ENCODE measurements around the gene SCMH1. TPM values are rescaled to one million over a fixed set of nuclear protein-coding genes. Genes with fewer than 3 reads are reported as not detected.

Gene SCMH1
- total and polyA plus RNA-seq, 2 of the 4 experiments (the other 2 are of a cell fraction) = 9.0 to 19.4 TPM

DNA sequence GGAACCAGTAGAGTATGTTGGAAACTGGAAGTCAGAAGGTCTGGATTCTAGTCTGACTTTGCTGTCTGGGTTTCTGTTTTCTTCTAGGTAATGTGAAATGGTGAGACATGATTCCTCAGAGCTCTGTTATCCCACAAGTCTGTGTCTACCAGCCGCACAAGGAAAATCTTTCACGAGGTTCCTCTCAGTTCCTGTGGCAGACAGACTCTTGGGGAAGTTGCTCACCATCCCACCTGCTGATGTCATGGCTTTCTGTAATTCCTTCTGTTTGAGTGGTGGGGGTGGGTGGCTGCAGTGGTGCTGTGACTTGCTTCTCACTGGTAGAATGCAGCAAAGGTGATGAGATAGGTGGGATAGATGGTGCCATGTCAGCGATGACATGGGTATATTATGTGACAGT, 17.1 kb upstream of the SCMH1 start:
- dilution Hi-C loops (cut with HindIII; ENCODE audit: low sequenced_read_pairs, unreplicated experiment) (no loop called here), in situ Hi-C loops (cut with MboI; ENCODE audit: low sequenced_read_pairs) (no loop called here), intact Hi-C loops (cut with micrococcal nuclease) (no loop called here)
- ATAC-seq (ENCODE audit: low read depth) = no peak
- Histone ChIP-seq H3K27me3 (ENCODE audit: control insufficient read depth, insufficient read depth, low read length) (peaks cover 2% of the 10 kb centered on the region; the same call in 1 of the 2 replicates), H2AK5ac (ENCODE audit: low read depth, low read length) (no peak overlapping the region), H3K56ac (ENCODE audit: extremely low read depth, insufficient read depth, low read length) (no peak overlapping the region), H2BK20ac (ENCODE audit: low read depth, low read length) (no peak overlapping the region), H3K79me1 (ENCODE audit: low read depth in 1 of 2, low read length in 2 of 2) (no peaks in the 10 kb centered on the region), H3K9ac (ENCODE audit: low read depth, low read length) (no peak overlapping the region), H3K9me1 (ENCODE audit: insufficient read depth, low read length) (no peaks in the 10 kb centered on the region), H3K9me3 (ENCODE audit: control insufficient read depth, insufficient read depth, low read length) (peaks cover 5% of the 10 kb centered on the region), H3K36me3 (ENCODE audit: control insufficient read depth, insufficient read depth, low read length) (no peaks in the 10 kb centered on the region), H4K5ac (ENCODE audit: low read depth, low read length) (no peak overlapping the region), H3K27ac (ENCODE audit: insufficient read depth, low read length) (no peak overlapping the region), H3K4ac (ENCODE audit: low read depth, low read length) (no peak overlapping the region), H4K91ac (ENCODE audit: insufficient read depth, low read depth, low read length) (no peak overlapping the region), H3K4me2 (ENCODE audit: low read depth, low read length) (no peak overlapping the region), H3K23ac (ENCODE audit: low read depth, low read length) (no peak overlapping the region), H2BK15ac (ENCODE audit: low read depth, low read length) (no peak overlapping the region), H2AK9ac (replicated peaks; ENCODE audit: low read depth, low read length, poor library complexity) (no peak overlapping the region), H2BK5ac (ENCODE audit: low read depth, low read length, poor library complexity, severe bottlenecking) (no peak overlapping the region), H3K4me3 (ENCODE audit: insufficient read depth, low read depth, low read length) (no peak overlapping the region), H3K14ac (replicated peaks; ENCODE audit: low read depth, low read length) (no peak overlapping the region), H4K8ac (ENCODE audit: low read depth in 2 of 2, low read length in 2 of 2) (no peak overlapping the region), H3K4me1 (ENCODE audit: control insufficient read depth, insufficient read depth, low read length) (no peaks in the 10 kb centered on the region; the same call in 1 of the 2 replicates), H2AFZ (replicated peaks; ENCODE audit: low read length, poor library complexity) (no peak overlapping the region), H3K18ac (ENCODE audit: low read depth, low read length) (no peak overlapping the region), H2BK120ac (ENCODE audit: low read depth, low read length) (no peak overlapping the region), H4K20me1 (ENCODE audit: insufficient read depth, low read length) (no peaks in the 10 kb centered on the region)
- WGBS, 2 experiments (ENCODE audit: extremely low coverage in 2 of 2, insufficient read length in 1 of 2) = no CpG with 5 or more reads among the region's 3 CpGs
- TF ChIP-seq SMC3 (IDR thresholded peaks at IDR 0.05; ENCODE audit: low read depth, low read length) = no peak
- TF ChIP-seq RFX5 (IDR thresholded peaks at IDR 0.05; ENCODE audit: low read depth, low read length) = no peak
- no peak for TF ChIP-seq CHD1 (IDR thresholded peaks at IDR 0.05; ENCODE audit: low read depth, low read length)
- no peak for TF ChIP-seq POLR2A (IDR thresholded peaks at IDR 0.05; ENCODE audit: low read depth, low read length)
- TF ChIP-seq NFE2L2 (IDR thresholded peaks at IDR 0.05; ENCODE audit: low read depth, low read length) = no peak
- no peak for TF ChIP-seq BHLHE40 (IDR thresholded peaks at IDR 0.05; ENCODE audit: low read depth, low read length)
- TF ChIP-seq, protein P1, sequence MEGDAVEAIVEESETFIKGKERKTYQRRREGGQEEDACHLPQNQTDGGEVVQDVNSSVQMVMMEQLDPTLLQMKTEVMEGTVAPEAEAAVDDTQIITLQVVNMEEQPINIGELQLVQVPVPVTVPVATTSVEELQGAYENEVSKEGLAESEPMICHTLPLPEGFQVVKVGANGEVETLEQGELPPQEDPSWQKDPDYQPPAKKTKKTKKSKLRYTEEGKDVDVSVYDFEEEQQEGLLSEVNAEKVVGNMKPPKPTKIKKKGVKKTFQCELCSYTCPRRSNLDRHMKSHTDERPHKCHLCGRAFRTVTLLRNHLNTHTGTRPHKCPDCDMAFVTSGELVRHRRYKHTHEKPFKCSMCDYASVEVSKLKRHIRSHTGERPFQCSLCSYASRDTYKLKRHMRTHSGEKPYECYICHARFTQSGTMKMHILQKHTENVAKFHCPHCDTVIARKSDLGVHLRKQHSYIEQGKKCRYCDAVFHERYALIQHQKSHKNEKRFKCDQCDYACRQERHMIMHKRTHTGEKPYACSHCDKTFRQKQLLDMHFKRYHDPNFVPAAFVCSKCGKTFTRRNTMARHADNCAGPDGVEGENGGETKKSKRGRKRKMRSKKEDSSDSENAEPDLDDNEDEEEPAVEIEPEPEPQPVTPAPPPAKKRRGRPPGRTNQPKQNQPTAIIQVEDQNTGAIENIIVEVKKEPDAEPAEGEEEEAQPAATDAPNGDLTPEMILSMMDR (conservative IDR thresholded peaks at IDR 0.05; ENCODE audit: low read depth, low read length) = no peak
- TF ChIP-seq MAZ (IDR thresholded peaks at IDR 0.05; ENCODE audit: borderline replicate concordance, low read depth, low read length) = no peak
- no peak for TF ChIP-seq RCOR1 (IDR thresholded peaks at IDR 0.05; ENCODE audit: insufficient replicate concordance, low read length)
- POLR2A ChIA-PET (ENCODE audit: unreplicated experiment) = no interaction called here
- DNase-seq = no peak
- CTCF ChIA-PET = interaction anchor here (0.8 to 1.9 kb wide), 3 partner anchors 10 to 102 kb away, joined by 3 to 11 read pairs (median 6); partner anchors contain the start of gene FOXO6
- BruUV-seq (replicated peaks) = no TSS peak

All from IMR-90 (cell line).